ENCODE measurements around the gene SIPA1L3.

SIPA1L3 gene

DNA sequence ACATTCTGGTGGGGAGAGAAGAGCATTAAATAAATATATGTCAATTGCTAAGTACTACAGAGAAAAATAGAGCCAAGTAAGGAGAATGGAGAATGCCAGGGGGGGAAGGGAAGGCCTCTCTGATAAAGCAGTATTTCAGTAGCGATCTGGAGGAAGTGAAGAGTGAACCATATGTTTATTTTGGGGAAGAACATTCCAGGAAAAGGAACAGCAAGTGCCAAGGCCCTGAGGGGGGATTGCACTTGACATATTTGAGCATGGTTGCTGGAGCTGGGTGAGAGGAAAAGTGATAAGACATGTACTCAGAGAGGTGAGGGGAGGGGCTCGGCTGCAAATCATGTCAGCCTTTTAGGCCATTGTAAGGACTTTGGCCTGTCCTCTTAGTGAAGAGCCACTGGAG is 31.0 kb upstream of the SIPA1L3 start:
- Histone ChIP-seq H4K20me1 (ENCODE audit: low read depth, low read length) (no peaks in the 10 kb centered on the region), H3K79me2 (ENCODE audit: insufficient read depth, low read length) (no peaks in the 10 kb centered on the region), H3K27ac (ENCODE audit: low read depth, low read length) (no peak overlapping the region), H3K9me3 (ENCODE audit: insufficient read depth, low read length) (no peaks in the 10 kb centered on the region), H3K27me3 (ENCODE audit: low read length) (no peaks in the 10 kb centered on the region), H3K4me3 (ENCODE audit: insufficient read depth, low read length, poor library complexity, severe bottlenecking) (no peak overlapping the region), H2AFZ (ENCODE audit: low read depth, low read length, severe bottlenecking) (no peak overlapping the region), H3K9ac (ENCODE audit: low read length) (no peak overlapping the region), H3F3A (ENCODE audit: insufficient read depth) (no peaks in the 10 kb centered on the region), H3K36me3 (ENCODE audit: low read length) (no peaks in the 10 kb centered on the region), H3K9me2 (replicated peaks; ENCODE audit: insufficient read depth, low read length) (no peaks in the 10 kb centered on the region), H3K4me2 (ENCODE audit: low read depth, low read length, poor library complexity, severe bottlenecking) (no peak overlapping the region)
- TF ChIP-seq, protein P1, sequence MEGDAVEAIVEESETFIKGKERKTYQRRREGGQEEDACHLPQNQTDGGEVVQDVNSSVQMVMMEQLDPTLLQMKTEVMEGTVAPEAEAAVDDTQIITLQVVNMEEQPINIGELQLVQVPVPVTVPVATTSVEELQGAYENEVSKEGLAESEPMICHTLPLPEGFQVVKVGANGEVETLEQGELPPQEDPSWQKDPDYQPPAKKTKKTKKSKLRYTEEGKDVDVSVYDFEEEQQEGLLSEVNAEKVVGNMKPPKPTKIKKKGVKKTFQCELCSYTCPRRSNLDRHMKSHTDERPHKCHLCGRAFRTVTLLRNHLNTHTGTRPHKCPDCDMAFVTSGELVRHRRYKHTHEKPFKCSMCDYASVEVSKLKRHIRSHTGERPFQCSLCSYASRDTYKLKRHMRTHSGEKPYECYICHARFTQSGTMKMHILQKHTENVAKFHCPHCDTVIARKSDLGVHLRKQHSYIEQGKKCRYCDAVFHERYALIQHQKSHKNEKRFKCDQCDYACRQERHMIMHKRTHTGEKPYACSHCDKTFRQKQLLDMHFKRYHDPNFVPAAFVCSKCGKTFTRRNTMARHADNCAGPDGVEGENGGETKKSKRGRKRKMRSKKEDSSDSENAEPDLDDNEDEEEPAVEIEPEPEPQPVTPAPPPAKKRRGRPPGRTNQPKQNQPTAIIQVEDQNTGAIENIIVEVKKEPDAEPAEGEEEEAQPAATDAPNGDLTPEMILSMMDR (IDR thresholded peaks at IDR 0.05; ENCODE audit: insufficient read depth, low read length, poor library complexity, severe bottlenecking): no peak
- TF ChIP-seq EZH2phosphoT487 (conservative IDR thresholded peaks at IDR 0.05; ENCODE audit: low read length): no peak

DNA sequence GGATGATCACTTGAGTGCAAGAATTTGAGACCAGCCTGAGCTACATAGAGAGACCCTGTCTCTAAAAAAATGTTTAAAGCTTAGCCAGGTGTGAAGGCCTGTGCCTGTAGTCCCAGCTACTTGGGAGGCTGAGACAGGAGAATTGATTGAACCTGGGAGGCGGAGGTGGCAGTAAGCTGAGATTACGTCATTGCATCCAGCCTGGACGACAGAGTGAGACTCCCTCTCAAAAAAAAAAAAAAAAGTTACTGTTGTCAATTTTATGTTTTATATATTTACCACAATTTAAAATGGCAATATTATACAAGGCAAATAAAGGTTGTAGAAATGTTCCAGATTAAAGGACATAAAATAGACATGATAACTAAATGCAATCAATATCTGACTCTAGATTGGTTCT is 29.9 kb upstream of the SIPA1L3 start:
- no peak overlapping the region for H3K9ac ChIP-seq (ENCODE audit: low read length)
- TF ChIP-seq, protein P1 (IDR thresholded peaks at IDR 0.05; ENCODE audit: insufficient read depth, low read length, poor library complexity, severe bottlenecking): no peak
- TF ChIP-seq EZH2phosphoT487 (conservative IDR thresholded peaks at IDR 0.05; ENCODE audit: low read length): no peak

DNA sequence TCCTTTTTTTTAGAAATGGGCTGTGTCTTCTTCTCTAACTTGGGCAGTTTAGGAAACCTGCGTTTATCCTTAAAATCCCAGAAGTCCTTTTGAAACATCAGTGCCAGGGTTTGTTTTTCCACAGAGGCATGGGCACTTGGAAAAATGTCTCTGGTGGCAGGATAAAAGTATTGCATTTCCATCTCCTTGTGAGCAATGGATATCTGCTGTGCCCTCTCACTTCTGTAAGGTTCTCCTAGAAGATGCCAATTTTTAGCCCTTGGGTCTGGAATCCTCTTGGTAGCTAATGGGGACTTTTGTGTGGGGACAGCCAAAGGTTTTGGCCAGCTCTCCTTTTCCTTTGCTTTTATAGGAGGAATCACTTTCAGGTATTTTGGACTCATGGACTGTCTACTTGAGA is 21.6 kb upstream of the SIPA1L3 start:
- Histone ChIP-seq H3K79me2 (ENCODE audit: insufficient read depth, low read length) (no peaks in the 10 kb centered on the region), H3K27ac (ENCODE audit: low read depth, low read length) (no peak overlapping the region), H2AFZ (ENCODE audit: low read depth, low read length, severe bottlenecking) (no peak overlapping the region), H3K36me3 (ENCODE audit: low read length) (0 out of 2 replicates have a peak, but pooled peaks cover 2% of the 10 kb centered on the region), H3K4me2 (ENCODE audit: low read depth, low read length, poor library complexity, severe bottlenecking) (no peak overlapping the region), H3K27me3 (ENCODE audit: low read length) (no peaks in the 10 kb centered on the region), H3K9me3 (ENCODE audit: insufficient read depth, low read length) (peaks cover 7% of the 10 kb centered on the region; the same call in 1 of the 2 replicates), H4K20me1 (ENCODE audit: low read depth, low read length) (no peaks in the 10 kb centered on the region), H3F3A (ENCODE audit: insufficient read depth) (no peaks in the 10 kb centered on the region), H3K9ac (ENCODE audit: low read length) (no peak overlapping the region), H3K4me3 (ENCODE audit: insufficient read depth, low read length, poor library complexity, severe bottlenecking) (no peak overlapping the region), H3K9me2 (replicated peaks; ENCODE audit: insufficient read depth, low read length) (no peaks in the 10 kb centered on the region)
- TF ChIP-seq EZH2phosphoT487 (conservative IDR thresholded peaks at IDR 0.05; ENCODE audit: low read length): no peak
- TF ChIP-seq, protein P1 (IDR thresholded peaks at IDR 0.05; ENCODE audit: insufficient read depth, low read length, poor library complexity, severe bottlenecking): no peak

More for the DNA sequence above, 29.9 kb upstream of the SIPA1L3 start:
- Histone ChIP-seq H3K4me3 (ENCODE audit: insufficient read depth, low read length, poor library complexity, severe bottlenecking) (no peak overlapping the region), H3F3A (ENCODE audit: insufficient read depth) (no peaks in the 10 kb centered on the region), H3K9me2 (replicated peaks; ENCODE audit: insufficient read depth, low read length) (no peaks in the 10 kb centered on the region), H3K27me3 (ENCODE audit: low read length) (no peaks in the 10 kb centered on the region), H3K79me2 (ENCODE audit: insufficient read depth, low read length) (no peaks in the 10 kb centered on the region), H3K9me3 (ENCODE audit: insufficient read depth, low read length) (peaks cover 7% of the 10 kb centered on the region; the same call in 1 of the 2 replicates), H3K36me3 (ENCODE audit: low read length) (0 out of 2 replicates have a peak, but pooled peaks cover 2% of the 10 kb centered on the region), H3K27ac (ENCODE audit: low read depth, low read length) (no peak overlapping the region), H2AFZ (ENCODE audit: low read depth, low read length, severe bottlenecking) (no peak overlapping the region), H3K4me2 (ENCODE audit: low read depth, low read length, poor library complexity, severe bottlenecking) (no peak overlapping the region), H4K20me1 (ENCODE audit: low read depth, low read length) (no peaks in the 10 kb centered on the region)

All from SU-DHL-6 (cell line).